Mammary epithelial cell (primary cell): ENCODE results near the gene TDG.

Experiments used
- CTCF ChIP-seq, 2 donors: IDR thresholded peaks in 1 of 2; conservative IDR thresholded peaks in 1 of 2; 2 replicates each; pipeline ENCODE4 v1.5.1; 2011 to 2012; ENCODE audit warnings: inconsistent platforms in 2 of 2, low read length in 2 of 2, mild to moderate bottlenecking in 2 of 2, control low read depth in 1 of 2, low read depth in 1 of 2; ENCODE audit not compliant: insufficient read depth in 1 of 2; ENCODE audit errors: extremely low read depth in 1 of 2
- EZH2 ChIP-seq: IDR thresholded peaks from 2 replicates; pipeline ENCODE4 v1.6.1; 2012; ENCODE audit warnings: low read length, inconsistent platforms, borderline replicate concordance

DNA sequence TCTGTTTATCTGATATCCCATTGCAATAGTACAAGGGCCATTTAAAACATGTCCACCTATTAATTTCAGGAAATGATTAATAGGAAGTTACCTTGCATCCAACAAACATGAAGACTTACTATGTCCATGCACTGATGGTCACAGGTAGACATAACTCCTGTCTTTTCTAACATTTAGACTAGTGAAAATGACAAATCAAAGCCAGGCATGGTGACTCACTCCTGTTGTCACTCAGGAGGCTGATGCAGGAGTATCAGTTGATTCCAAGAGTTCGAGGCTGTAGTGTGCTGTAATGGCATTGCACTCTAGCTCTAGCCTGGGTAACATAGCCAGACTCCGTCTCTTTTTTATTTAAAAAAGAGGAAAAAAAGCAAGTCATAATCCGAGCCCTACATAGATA, 20.7 kb upstream of the TDG start:
- no peak for TF ChIP-seq CTCF (conservative IDR thresholded peaks at IDR 0.05 in 1 of 2, IDR thresholded peaks at IDR 0.05 in 1 of 2; ENCODE audit: extremely low read depth in 1 of 2, insufficient read depth in 1 of 2, low read depth in 1 of 2, low read length in 2 of 2)
- no peak for TF ChIP-seq EZH2
